ENCODE results near the gene TTC7B. TPM values are rescaled to one million over a fixed set of nuclear protein-coding genes. Genes with fewer than 3 reads are reported as not detected.

TTC7B gene
- total RNA-seq, 2 experiments from 2014 or later = 8.8 to 9.5 TPM

DNA sequence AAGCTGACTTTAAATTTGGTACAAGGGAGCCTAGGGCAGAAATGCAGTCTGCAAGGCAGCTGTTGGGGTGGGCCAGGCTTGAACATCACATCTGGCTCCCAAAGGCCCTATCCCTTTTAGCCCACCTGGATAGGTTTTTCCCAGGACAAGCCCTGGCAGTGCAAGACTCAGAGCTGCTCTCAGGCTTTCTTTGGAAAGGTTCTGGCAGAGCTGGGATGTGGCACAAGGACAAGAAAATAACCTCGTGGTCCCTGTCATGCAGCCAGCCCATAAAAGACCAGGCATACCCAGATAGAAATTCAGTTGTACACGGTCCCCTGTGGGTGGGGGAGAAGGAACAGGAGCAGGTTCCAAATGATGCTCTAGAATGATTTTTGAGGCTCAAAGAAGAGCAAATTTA lies 206.9 kb downstream of the TTC7B start:
- POLR2A ChIA-PET = no interaction called here
- Mint-ChIP-seq H3K36me3 (ENCODE audit: low read depth) (no peaks in the 10 kb centered on the region), H3K27me3 (peaks cover 14% of the 10 kb centered on the region), H3K9me3 (no peaks in the 10 kb centered on the region), H3K27ac (no peak overlapping the region), H3K4me3 (no peak overlapping the region), H3K4me1 (no peaks in the 10 kb centered on the region)
- DNase-seq = no peak
- CTCF ChIA-PET = no interaction called here

- H3K27me3 Mint-ChIP-seq = peaks cover 18% of the 10 kb centered on the region
- no peaks in the 10 kb centered on the region for H3K9me3 Mint-ChIP-seq
- ChIA-PET POLR2A (no interaction called here), CTCF (no interaction called here)
- no peak overlapping the region for H3K27ac Mint-ChIP-seq
- no peaks in the 10 kb centered on the region for H3K36me3 Mint-ChIP-seq (ENCODE audit: low read depth)
- no peak for DNase-seq
- no peak overlapping the region for H3K4me3 Mint-ChIP-seq
- no peaks in the 10 kb centered on the region for H3K4me1 Mint-ChIP-seq
Observed at GRCh38 chr14:90608929-90609341, 207.3 kb downstream of the TTC7B start.

DNA sequence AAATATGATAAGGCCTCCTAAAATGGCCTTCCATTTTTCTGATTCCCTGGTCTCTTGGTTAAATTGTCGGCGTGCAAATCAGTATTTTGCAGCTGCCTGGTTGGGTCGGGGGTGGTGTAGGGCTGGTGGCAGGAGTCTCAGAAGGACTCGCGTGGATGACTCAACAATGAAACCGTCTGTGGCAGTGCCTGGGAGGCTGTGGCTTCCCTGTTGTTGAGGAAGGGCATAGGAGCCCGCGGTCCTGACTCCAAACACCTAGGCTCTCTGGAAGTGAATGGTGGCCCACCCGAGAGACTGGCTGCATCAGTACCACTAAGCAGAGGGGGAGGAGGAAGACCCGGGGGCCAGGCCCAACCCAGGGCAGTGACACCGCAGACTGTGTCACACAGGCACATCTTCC lies 207.9 kb downstream of the TTC7B start:
- Mint-ChIP-seq H3K4me3 (no peak overlapping the region), H3K27ac (no peak overlapping the region), H3K36me3 (ENCODE audit: low read depth) (no peaks in the 10 kb centered on the region), H3K27me3 (peaks cover 20% of the 10 kb centered on the region), H3K9me3 (no peaks in the 10 kb centered on the region), H3K4me1 (no peaks in the 10 kb centered on the region)
- POLR2A ChIA-PET = no interaction called here
- CTCF ChIA-PET = no interaction called here
- DNase-seq = no peak

- ChIA-PET CTCF (no interaction called here), POLR2A (interaction anchor here (1.4 kb wide), 1 partner anchor 151 kb away, joined by 3 read pairs; no protein-coding TSS in a partner anchor)
- H3K36me3 Mint-ChIP-seq (ENCODE audit: low read depth) = no peaks in the 10 kb centered on the region
- no peak for DNase-seq
- H3K27me3 Mint-ChIP-seq = peaks cover 20% of the 10 kb centered on the region
- no peak overlapping the region for H3K27ac Mint-ChIP-seq
- no peaks in the 10 kb centered on the region for H3K9me3 Mint-ChIP-seq
- no peaks in the 10 kb centered on the region for H3K4me1 Mint-ChIP-seq
- no peak overlapping the region for H3K4me3 Mint-ChIP-seq
Observed at GRCh38 chr14:90607141-90607540, 209.1 kb downstream of the TTC7B start.

GRCh38 chr14:90606434-90606833 lies 209.8 kb downstream of the TTC7B start:
- no peaks in the 10 kb centered on the region for H3K36me3 Mint-ChIP-seq (ENCODE audit: low read depth)
- POLR2A ChIA-PET = interaction anchor here (1.4 kb wide), 1 partner anchor 152 kb away, joined by 3 read pairs; no protein-coding TSS in a partner anchor
- CTCF ChIA-PET = no interaction called here
- no peaks in the 10 kb centered on the region for H3K9me3 Mint-ChIP-seq
- DNase-seq = no peak
- peaks cover 21% of the 10 kb centered on the region for H3K27me3 Mint-ChIP-seq
- no peaks in the 10 kb centered on the region for H3K4me1 Mint-ChIP-seq
- no peak overlapping the region for H3K4me3 Mint-ChIP-seq
- H3K27ac Mint-ChIP-seq = no peak overlapping the region

DNA sequence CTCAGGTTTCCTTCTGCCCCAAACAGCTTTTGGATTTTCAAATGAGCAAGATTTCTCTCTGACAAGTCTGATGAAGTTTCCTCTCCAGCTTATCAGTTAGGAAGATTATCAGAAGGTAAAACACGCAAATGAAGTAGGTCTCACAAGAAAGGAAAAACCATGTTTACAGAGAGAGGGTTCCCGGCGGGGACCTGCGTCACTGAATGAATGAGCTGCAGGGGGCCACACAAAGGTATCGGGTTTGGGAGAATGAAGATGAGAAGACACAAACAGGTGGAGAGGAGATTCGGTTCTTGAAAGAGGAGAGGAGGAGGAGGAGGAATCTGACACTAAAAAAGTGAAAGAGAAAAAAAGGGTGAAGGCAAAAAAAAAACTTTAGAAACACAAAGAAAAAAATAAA lies 210.8 kb downstream of the TTC7B start:
- DNase-seq = no peak
- Mint-ChIP-seq H3K9me3 (no peaks in the 10 kb centered on the region), H3K36me3 (ENCODE audit: low read depth) (no peaks in the 10 kb centered on the region), H3K27me3 (peaks cover 23% of the 10 kb centered on the region), H3K4me1 (no peaks in the 10 kb centered on the region), H3K4me3 (no peak overlapping the region), H3K27ac (no peak overlapping the region)
- ChIA-PET CTCF (no interaction called here), POLR2A (no interaction called here)

- Mint-ChIP-seq H3K4me1 (no peaks in the 10 kb centered on the region), H3K27me3 (peaks cover 23% of the 10 kb centered on the region), H3K27ac (no peak overlapping the region), H3K36me3 (ENCODE audit: low read depth) (no peaks in the 10 kb centered on the region), H3K4me3 (no peak overlapping the region), H3K9me3 (no peaks in the 10 kb centered on the region)
- POLR2A ChIA-PET = no interaction called here
- CTCF ChIA-PET = no interaction called here
- DNase-seq = no peak
Observed at GRCh38 chr14:90604356-90604755, 211.9 kb downstream of the TTC7B start.

DNA sequence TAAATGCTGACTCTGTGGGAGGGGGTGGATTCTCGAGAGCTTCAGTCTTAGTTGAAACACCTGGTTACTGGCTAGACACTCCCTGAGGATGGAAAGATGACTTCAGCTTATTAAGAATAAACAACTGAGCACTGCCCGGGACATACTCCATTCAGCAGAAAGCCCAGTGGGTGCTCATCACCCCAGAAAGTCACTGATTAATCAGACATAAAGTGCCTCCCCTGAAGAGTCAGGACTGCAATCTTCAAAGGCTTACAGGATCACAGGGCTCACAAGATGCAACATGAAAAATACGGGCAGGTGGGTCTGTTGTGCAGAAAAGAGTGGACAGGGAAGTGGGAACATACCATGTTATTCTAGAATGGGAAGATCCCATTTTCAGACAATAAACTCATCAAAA lies 212.4 kb downstream of the TTC7B start:
- ChIA-PET CTCF (no interaction called here), POLR2A (no interaction called here)
- no peaks in the 10 kb centered on the region for H3K36me3 Mint-ChIP-seq (ENCODE audit: low read depth)
- no peak overlapping the region for H3K27ac Mint-ChIP-seq
- H3K4me1 Mint-ChIP-seq = no peaks in the 10 kb centered on the region
- DNase-seq = no peak
- no peaks in the 10 kb centered on the region for H3K9me3 Mint-ChIP-seq
- no peak overlapping the region for H3K4me3 Mint-ChIP-seq
- H3K27me3 Mint-ChIP-seq = peaks cover 22% of the 10 kb centered on the region

DNA sequence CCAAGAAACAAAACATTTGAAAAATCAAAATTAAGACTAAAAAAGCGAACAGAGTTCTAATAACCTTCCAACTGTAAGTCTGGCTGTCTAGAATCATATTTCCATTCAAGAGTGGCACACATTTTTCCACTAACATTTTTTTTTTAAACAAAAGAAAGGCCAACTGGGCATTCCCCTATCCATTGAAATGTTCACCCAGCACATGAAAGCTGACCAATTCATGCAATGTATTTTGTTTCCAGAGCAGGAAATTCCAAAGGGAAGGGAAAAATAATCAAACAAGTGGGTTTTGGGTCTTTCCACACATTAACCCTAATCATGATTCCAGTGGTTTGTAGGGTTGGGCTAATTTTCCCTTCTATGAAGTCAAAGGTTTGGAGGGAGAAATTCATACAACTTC lies 212.9 kb downstream of the TTC7B start:
- H3K27ac Mint-ChIP-seq = no peak overlapping the region
- no peaks in the 10 kb centered on the region for H3K9me3 Mint-ChIP-seq
- peaks cover 22% of the 10 kb centered on the region for H3K27me3 Mint-ChIP-seq
- ChIA-PET CTCF (no interaction called here), POLR2A (no interaction called here)
- no peaks in the 10 kb centered on the region for H3K36me3 Mint-ChIP-seq (ENCODE audit: low read depth)
- no peaks in the 10 kb centered on the region for H3K4me1 Mint-ChIP-seq
- H3K4me3 Mint-ChIP-seq = no peak overlapping the region
- no peak for DNase-seq

- POLR2A ChIA-PET = no interaction called here
- DNase-seq = no peak
Observed at GRCh38 chr14:90602088-90602687, 214.0 kb downstream of the TTC7B start.

GRCh38 chr14:90601563-90601962 lies 214.7 kb downstream of the TTC7B start:
- no peak overlapping the region for H3K27ac Mint-ChIP-seq
- H3K36me3 Mint-ChIP-seq (ENCODE audit: low read depth) = no peaks in the 10 kb centered on the region
- DNase-seq = no peak
- ChIA-PET POLR2A (no interaction called here), CTCF (interaction anchor here (0.5 to 0.7 kb wide), 2 partner anchors 9 to 41 kb away, joined by 3 read pairs; no protein-coding TSS in a partner anchor)
- peaks cover 23% of the 10 kb centered on the region for H3K27me3 Mint-ChIP-seq
- no peak overlapping the region for H3K4me3 Mint-ChIP-seq
- no peaks in the 10 kb centered on the region for H3K9me3 Mint-ChIP-seq
- H3K4me1 Mint-ChIP-seq = no peaks in the 10 kb centered on the region

More at GRCh38 chr14:90602088-90602687, 214.0 kb downstream of the TTC7B start:
- Mint-ChIP-seq H3K4me3 (no peak overlapping the region), H3K27me3 (peaks cover 23% of the 10 kb centered on the region), H3K36me3 (ENCODE audit: low read depth) (no peaks in the 10 kb centered on the region), H3K4me1 (no peaks in the 10 kb centered on the region), H3K27ac (no peak overlapping the region), H3K9me3 (no peaks in the 10 kb centered on the region)
- CTCF ChIA-PET = no interaction called here

DNA sequence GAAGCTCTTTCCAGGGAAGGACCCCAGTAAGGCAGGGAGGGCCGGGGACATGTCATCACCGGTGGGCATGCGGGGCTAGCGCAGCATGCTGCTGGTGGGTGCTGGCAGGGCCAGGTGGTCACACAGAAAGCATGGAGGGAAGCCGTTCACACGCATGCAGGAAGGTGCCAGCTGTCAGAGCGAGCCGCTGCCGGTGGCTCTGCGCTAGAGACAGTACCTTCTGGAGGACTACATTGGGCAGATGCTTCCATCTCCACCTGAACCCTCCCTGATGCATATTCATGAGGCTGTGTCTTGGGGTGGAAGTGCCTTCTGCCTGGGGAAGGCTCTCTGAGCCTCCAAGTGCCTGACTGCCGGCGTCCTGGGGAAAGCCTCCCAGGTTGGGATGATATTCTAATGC lies 215.6 kb downstream of the TTC7B start:
- Mint-ChIP-seq H3K27ac (no peak overlapping the region), H3K27me3 (peaks cover 21% of the 10 kb centered on the region), H3K4me1 (no peaks in the 10 kb centered on the region), H3K9me3 (no peaks in the 10 kb centered on the region), H3K4me3 (no peak overlapping the region), H3K36me3 (ENCODE audit: low read depth) (no peaks in the 10 kb centered on the region)
- no peak for DNase-seq
- ChIA-PET CTCF (interaction anchor here (0.7 kb wide), 1 partner anchor 8 kb away, joined by 3 read pairs; no protein-coding TSS in a partner anchor), POLR2A (interaction anchor here (0.6 kb wide), 1 partner anchor 188 kb away, joined by 4 read pairs; no protein-coding TSS in a partner anchor)

- no peak overlapping the region for H3K27ac Mint-ChIP-seq
- no peaks in the 10 kb centered on the region for H3K4me1 Mint-ChIP-seq
- H3K27me3 Mint-ChIP-seq = peaks cover 16% of the 10 kb centered on the region
- no peak for DNase-seq
- H3K4me3 Mint-ChIP-seq = no peak overlapping the region
- H3K9me3 Mint-ChIP-seq = no peaks in the 10 kb centered on the region
- no peaks in the 10 kb centered on the region for H3K36me3 Mint-ChIP-seq (ENCODE audit: low read depth)
- POLR2A ChIA-PET = no interaction called here
- CTCF ChIA-PET = interaction anchor here (0.7 kb wide), 1 partner anchor 195 kb away, joined by 3 read pairs; no protein-coding TSS in a partner anchor
Observed at GRCh38 chr14:90599748-90600507, 216.3 kb downstream of the TTC7B start.

DNA sequence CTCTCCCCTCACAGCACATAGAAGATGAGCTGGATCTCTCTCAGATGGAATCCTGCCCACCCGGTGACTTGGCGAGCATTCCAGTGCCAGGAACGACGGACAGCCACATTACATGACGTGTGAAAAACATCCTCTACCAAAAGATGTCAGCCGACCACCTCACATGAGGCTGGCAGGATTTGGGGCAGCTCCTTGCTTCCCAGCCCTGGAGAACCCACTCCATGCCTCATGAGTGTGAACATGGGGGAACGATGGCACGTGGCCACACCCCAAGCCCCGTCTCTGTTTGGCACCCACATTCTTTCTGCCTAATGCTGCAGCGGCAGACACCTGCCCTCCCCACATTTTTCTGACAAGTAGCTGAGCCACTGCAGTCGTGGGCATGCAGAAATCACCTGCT lies 216.9 kb downstream of the TTC7B start:
- Mint-ChIP-seq H3K4me1 (no peaks in the 10 kb centered on the region), H3K36me3 (ENCODE audit: low read depth) (no peaks in the 10 kb centered on the region), H3K9me3 (no peaks in the 10 kb centered on the region), H3K27me3 (peaks cover 12% of the 10 kb centered on the region), H3K4me3 (no peak overlapping the region), H3K27ac (no peak overlapping the region)
- CTCF ChIA-PET = interaction anchor here (0.7 kb wide), 1 partner anchor 195 kb away, joined by 3 read pairs; no protein-coding TSS in a partner anchor
- DNase-seq = no peak
- POLR2A ChIA-PET = no interaction called here

Data from activated CD4-positive, alpha-beta memory T cell treated with anti-CD3 and anti-CD28 coated beads, Interleukin-2, amount 10 ng/mL, durations not matched to agents 7 days and 5 days (primary cell).